ENCODE results near the gene TNK1.

Gene TNK1

DNA sequence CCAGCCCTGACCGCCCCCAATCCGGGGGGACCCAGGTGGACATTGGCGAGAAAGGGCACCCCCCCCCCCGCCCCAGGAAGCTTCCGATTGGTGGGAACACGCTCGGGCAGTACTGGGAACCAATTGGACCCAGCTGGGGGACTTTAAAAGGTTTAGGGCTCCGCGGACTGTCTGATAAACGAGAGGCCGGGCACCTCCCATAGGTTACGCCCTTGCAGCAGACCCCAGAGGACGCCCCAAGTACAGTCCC lies 22.8 kb downstream of the TNK1 start:
- Histone ChIP-seq H3K27me3 (ENCODE audit: insufficient read depth, low read depth, severe bottlenecking) (no peaks in the 10 kb centered on the region), H3K4me3 (ENCODE audit: low read depth, low read length) (peak overlapping the region; percentile 76), H3K27ac (peak overlapping the region; percentile 85), H3K36me3 (peaks cover 4% of the 10 kb centered on the region; the same call in 1 of the 2 replicates), H3K9me3 (ENCODE audit: severe bottlenecking) (no peaks in the 10 kb centered on the region)
- TF ChIP-seq, protein P1, sequence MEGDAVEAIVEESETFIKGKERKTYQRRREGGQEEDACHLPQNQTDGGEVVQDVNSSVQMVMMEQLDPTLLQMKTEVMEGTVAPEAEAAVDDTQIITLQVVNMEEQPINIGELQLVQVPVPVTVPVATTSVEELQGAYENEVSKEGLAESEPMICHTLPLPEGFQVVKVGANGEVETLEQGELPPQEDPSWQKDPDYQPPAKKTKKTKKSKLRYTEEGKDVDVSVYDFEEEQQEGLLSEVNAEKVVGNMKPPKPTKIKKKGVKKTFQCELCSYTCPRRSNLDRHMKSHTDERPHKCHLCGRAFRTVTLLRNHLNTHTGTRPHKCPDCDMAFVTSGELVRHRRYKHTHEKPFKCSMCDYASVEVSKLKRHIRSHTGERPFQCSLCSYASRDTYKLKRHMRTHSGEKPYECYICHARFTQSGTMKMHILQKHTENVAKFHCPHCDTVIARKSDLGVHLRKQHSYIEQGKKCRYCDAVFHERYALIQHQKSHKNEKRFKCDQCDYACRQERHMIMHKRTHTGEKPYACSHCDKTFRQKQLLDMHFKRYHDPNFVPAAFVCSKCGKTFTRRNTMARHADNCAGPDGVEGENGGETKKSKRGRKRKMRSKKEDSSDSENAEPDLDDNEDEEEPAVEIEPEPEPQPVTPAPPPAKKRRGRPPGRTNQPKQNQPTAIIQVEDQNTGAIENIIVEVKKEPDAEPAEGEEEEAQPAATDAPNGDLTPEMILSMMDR (IDR thresholded peaks at IDR 0.05; ENCODE audit: low read depth, low read length) = no peak
- no peak for DNase-seq

DNA sequence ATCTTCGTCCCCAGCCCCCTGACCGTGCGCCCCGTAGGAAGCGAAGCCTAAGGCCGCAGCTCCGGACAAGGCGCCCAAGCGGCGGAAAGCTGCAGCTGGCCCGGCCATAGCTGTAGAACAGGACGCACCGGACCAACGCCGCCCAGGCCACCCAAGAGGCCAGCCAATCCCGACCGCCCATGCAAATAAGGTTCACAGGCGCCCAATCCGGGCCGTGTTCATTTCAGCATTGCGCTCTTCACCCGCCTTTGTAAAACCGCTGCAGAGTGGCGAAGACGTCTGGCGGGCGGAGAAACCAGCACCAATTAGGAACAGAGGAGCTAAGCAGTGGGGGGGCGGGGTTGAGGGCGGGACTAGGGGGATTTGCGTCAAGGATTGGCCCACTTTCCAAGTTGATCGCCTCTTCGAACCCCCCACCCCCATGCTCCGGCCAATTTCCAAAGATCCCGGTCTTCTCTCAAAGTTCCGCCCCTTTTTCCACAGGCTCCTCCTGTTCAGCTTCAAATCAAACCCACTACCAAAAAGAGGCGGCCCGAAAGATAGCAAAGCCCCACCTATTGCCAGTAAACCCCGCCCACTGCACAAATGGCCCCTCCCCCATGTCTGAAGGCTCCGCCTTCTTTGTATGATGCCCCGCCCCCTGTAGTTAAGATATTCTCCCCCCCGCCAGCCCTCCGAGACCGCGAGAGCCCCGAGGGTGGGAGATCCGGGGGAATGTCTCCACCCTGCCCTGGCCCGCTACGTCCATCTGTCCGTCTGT lies 23.3 kb downstream of the TNK1 start, which contains the start of gene TMEM256:
Gene TMEM256 (minus strand): TSS at position 121 of the 760 bp plus-strand sequence. CDS start 13 bp downstream, at position 108.
- Histone ChIP-seq H3K27ac (peak within 1 kb of the TSS; percentile 85), H3K9me3 (ENCODE audit: severe bottlenecking) (no peaks in the 10 kb centered on the region), H3K27me3 (ENCODE audit: insufficient read depth, low read depth, severe bottlenecking) (no peaks in the 10 kb centered on the region), H3K4me3 (ENCODE audit: low read depth, low read length) (peak within 1 kb of the TSS; percentile 89), H3K36me3 (peaks cover 9% of the 10 kb centered on the region; the same call in 1 of the 2 replicates)
- peak; percentile 98 for DNase-seq
- TF ChIP-seq, protein P1 (IDR thresholded peaks at IDR 0.05; ENCODE audit: low read depth, low read length) = no peak

DNA sequence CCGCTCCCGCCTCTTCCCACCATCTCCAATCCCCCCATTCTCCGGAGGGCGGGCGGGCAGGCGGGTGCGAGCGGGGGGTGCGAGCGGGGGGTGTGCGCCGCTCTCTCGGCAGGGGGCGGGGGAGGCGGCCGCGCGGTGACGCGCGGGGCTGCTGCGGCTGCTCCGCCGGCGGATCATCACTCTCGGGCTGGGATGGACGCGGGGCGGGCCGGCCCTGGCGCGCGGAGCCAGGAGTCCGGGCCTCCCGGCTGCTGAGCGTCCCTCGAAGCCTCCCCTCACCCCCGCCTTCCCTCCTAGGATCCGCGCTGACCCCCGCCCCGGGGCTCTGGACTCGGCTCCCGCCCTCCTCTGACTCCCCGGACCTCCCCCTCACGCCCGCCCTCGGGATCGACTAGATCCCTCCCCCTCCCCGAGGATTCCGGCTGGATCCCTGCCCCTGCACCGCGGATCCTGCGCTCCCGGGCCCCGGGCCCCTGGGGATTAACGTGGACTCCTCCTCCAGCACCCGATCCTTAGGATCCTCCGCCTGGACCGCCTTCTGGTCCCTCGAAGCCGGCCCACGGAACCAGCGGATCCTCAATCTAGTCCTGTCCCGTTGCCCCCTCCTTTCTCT lies 24.0 kb downstream of the TNK1 start:
- Histone ChIP-seq H3K4me3 (ENCODE audit: low read depth, low read length) (peak overlapping the region; percentile 89), H3K9me3 (ENCODE audit: severe bottlenecking) (no peaks in the 10 kb centered on the region), H3K27me3 (ENCODE audit: insufficient read depth, low read depth, severe bottlenecking) (no peaks in the 10 kb centered on the region), H3K36me3 (peaks cover 16% of the 10 kb centered on the region), H3K27ac (peak overlapping the region; percentile 85)
- DNase-seq = peak; percentile 64
- TF ChIP-seq, protein P1 (IDR thresholded peaks at IDR 0.05; ENCODE audit: low read depth, low read length) = no peak

DNA sequence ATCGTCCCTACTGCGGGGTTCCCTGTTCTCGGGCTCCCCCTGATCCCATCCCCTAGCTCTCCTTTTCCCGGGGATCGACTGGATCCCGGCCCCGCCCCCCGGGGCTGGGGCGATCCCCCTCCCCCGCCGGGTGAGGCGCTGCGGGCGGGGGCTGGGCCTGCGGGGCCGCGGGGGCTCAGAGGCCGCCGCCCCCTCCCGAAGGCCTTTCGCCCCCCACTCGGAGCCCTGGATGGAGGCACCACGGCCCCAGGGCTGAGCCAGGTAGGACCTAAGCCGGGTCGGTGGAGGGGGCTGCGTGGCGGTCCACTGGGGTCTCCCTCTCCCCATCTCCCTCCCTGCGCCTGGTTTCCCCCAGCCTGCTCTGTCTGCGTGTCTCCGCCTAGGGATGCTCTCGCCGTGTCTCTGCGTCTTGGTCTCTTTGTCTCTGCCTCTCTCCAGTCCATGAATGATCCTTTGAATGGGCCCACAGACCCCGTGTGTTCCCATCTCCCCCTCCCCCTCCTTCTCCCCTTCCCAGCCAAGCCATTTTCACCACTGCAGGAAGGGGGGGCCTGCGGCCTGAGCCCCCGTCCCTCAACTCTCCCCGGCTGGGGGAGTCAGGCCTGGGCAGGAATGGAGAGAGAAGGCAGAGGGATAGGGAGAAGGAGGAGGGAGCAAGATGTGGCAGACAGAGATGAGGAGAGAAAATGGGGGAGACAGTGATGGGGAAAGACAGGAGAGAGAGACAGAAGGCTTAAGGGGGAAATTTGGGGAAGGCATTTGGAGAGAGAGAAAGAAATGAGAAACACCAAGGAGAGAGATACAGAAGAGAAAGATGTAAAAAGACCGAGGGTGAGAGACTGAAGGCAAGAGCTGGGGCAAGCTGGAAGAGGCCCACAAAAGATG lies 24.7 kb downstream of the TNK1 start:
- peak; percentile 26 for DNase-seq
- Histone ChIP-seq H3K4me3 (ENCODE audit: low read depth, low read length) (peak overlapping the region; percentile 89), H3K27ac (peak overlapping the region; percentile 85)

DNA sequence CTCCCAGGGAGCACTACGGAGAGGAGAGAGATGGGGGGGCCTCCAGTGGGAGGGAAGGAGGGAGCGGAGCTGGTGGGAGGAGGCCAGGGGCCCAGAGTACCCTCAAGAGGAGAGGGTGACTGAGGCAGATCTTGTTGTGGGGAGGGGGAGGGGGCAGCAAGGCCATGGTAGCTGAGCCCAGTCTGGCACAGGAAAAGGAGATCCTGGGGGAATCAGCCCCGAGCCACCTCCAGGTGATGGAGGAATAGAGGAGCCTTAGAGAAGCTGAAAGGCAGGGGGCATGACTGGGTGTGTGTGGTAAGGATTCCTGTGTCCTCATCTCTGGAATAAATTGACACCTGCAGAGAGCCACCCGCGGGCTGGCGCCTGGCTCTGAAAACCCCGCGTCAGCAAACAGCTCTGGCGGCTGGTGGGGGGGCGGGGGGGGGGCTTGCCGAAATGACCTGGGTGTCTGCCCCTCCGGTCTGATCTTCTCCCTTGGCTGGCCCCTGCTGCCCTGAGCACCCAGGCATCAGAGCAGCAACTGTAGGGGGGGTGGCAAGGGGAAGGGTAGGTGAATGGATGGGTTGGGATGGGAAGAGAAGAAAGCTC lies 25.4 kb downstream of the TNK1 start:
- TF ChIP-seq, protein P1 (IDR thresholded peaks at IDR 0.05; ENCODE audit: low read depth, low read length) = no peak
- Histone ChIP-seq H3K27me3 (ENCODE audit: insufficient read depth, low read depth, severe bottlenecking) (no peaks in the 10 kb centered on the region), H3K9me3 (ENCODE audit: severe bottlenecking) (no peaks in the 10 kb centered on the region), H3K4me3 (ENCODE audit: low read depth, low read length) (peak overlapping the region; percentile 89), H3K36me3 (peaks cover 16% of the 10 kb centered on the region), H3K27ac (no peak overlapping the region)
- DNase-seq = no peak

More for the DNA sequence above, 24.7 kb downstream of the TNK1 start:
- peaks cover 16% of the 10 kb centered on the region for H3K36me3 ChIP-seq
- H3K27me3 ChIP-seq (ENCODE audit: insufficient read depth, low read depth, severe bottlenecking) = no peaks in the 10 kb centered on the region
- TF ChIP-seq, protein P1 (IDR thresholded peaks at IDR 0.05; ENCODE audit: low read depth, low read length) = no peak
- no peaks in the 10 kb centered on the region for H3K9me3 ChIP-seq (ENCODE audit: severe bottlenecking)
